ENCODE measurements around the gene MARCHF11. TPM values are rescaled to one million over a fixed set of nuclear protein-coding genes. Genes with fewer than 3 reads are reported as not detected.

The MARCHF11 gene, protein sequence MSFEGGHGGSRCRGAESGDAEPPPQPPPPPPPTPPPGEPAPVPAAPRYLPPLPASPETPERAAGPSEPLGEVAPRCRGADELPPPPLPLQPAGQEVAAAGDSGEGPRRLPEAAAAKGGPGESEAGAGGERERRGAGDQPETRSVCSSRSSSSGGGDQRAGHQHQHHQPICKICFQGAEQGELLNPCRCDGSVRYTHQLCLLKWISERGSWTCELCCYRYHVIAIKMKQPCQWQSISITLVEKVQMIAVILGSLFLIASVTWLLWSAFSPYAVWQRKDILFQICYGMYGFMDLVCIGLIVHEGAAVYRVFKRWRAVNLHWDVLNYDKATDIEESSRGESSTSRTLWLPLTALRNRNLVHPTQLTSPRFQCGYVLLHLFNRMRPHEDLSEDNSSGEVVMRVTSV
- total RNA-seq = 3.7 TPM

DNA sequence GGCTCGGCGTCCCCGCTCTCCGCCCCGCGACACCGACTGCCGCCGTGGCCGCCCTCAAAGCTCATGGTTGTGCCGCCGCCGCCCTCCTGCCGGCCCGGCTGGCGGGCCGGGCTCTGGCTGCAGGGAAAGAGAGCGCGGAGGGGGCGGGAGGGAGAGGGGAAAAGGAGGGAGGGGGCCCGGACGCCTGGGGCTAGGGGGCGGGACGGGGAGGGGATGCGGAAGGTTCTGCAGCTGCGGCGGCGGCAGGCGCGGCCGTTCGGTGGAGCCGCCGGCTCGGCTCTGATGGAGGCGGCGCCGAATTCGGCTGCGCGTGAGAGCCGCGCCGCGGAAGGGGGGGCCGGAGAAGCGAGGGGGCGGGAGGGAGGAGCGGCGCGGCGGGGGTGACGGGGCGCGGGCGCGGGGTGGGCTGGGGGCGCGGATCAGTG is at the start of gene MARCHF11:
TSS of gene MARCHF11 (minus strand) at position 281 of the 425 bp plus-strand sequence. CDS start at position 65, 216 bp downstream.
- FAIRE-seq (no peak), DNase-seq (ENCODE audit: low spot score in 2 of 2) (peak; percentile 34 to 42)

DNA sequence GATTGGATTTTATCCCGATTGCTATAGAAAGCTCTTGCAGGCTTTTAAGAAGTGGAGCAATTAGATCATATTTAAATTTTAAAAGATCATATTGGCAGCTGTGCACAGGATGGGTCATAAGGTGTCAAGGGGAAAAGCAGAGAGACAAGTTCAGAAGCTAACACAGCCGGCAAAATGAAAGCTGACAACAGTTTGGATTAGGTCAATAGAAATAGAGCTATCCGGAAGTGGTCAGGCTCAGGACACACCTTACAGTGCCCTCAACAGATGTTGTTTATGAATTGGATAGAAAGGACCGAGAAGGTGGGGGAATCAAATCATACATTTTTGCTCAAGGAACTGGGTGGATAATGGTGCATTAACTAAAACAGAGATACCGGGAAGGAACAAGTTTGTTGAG is 46.3 kb upstream of the MARCHF11 start:
- no peak for DNase-seq (ENCODE audit: low spot score in 2 of 2)
- FAIRE-seq = no peak

DNA sequence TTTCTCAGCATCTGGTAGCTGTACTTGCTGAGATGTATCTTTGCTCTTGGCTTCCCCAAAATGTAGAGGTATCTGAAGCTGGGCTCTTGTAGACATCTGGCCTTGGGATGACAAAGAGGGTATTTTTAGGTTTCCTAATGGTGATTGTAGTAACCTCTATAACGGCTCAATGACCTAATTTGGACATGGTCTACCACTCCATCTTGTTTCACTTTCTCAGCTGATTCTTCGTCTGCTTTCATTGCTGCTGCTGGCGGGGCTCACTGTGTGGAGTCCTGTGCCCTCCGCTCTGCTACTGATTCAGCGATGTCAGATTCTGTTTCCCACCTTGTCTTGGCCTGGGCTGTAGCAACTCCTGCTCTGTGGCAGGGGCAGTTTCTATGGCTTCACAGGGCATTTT is 12.7 kb upstream of the MARCHF11 start:
- no peak for DNase-seq (ENCODE audit: low spot score in 2 of 2)
- FAIRE-seq = no peak

DNA sequence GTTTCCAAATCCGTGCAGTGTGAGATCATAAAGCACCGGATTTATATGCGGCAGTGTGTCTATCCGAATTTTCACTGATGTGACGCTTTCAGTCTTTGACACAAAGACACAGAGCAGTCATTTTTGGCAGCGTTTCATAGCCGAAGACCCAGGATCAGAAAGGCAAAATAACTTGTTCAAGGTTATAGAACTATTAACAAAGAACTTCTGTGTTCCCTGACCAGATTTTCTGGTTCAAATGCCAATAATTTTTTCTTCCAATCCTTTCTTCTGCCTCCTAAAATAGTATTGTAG is 1.1 kb upstream of the MARCHF11 start:
- DNase-seq (ENCODE audit: low spot score in 2 of 2) (no peak), FAIRE-seq (no peak)

DNA sequence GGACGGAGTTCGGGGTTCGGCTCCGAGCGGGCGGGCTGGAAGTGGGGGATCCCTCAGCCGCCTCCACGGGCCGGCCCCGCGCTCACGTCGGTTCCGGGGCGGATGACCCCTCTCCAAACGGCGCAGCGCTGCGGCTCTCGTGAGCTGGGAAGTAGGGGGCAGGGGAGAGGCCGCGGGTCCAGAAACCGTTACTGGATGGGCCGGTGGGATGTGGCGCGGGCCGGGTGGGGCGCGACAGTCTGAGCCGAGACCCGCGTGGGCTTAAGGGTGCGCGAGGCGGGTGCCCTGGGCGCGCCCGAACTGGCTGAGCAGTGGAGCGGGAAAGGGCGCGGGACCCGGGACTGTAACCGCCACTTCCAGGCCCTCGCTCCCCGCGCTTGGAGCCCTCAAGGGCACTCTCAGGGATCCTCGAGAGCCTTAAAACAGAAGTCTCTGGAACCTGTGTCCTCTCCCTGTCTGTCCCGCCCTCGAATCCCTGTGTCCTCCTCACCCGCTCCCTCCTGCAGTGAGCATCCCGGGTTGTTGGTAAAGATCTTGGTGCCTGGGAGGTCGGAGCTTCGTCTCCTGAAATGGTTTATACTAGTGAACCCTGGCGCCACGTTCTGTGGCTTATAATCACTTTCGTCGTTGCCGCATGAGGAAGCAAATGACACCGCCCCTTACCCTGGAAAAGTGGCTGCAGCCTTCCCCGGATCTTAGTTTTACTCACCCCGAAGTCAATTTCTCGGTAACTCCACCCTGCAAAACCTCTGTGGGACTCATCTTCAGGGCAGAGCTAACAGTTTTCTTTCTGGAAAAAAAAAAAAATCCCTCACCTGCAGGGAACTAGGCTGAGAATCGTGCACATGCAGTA is 571 bp upstream of the MARCHF11 start:
- FAIRE-seq (no peak), DNase-seq (ENCODE audit: low spot score in 2 of 2) (no peak)

DNA sequence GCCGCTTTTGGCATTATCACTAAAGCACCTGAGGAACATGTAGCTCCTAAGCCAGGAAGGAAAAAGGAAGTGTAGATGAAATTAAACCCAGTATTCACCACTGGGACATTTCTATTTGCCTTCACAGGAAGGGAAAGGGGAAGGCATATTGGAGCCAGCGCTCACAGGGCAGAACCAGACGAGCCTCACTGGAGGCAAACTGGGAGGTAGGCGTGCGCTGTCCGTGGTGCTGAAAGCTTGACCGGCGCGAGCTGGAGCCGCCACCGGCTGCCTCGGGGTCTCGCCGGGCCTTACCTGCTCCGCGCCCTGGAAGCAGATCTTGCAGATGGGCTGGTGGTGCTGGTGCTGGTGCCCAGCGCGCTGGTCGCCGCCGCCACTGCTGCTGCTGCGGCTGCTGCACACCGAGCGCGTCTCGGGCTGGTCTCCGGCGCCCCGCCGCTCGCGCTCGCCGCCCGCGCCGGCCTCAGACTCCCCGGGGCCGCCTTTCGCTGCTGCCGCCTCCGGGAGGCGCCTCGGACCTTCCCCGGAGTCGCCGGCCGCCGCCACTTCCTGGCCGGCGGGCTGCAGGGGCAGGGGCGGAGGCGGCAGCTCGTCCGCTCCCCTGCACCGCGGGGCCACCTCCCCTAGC is 732 bp downstream of the MARCHF11 start:
- DNase-seq (ENCODE audit: low spot score in 2 of 2) (peak; percentile 36 to 57), FAIRE-seq (no peak)

DNA sequence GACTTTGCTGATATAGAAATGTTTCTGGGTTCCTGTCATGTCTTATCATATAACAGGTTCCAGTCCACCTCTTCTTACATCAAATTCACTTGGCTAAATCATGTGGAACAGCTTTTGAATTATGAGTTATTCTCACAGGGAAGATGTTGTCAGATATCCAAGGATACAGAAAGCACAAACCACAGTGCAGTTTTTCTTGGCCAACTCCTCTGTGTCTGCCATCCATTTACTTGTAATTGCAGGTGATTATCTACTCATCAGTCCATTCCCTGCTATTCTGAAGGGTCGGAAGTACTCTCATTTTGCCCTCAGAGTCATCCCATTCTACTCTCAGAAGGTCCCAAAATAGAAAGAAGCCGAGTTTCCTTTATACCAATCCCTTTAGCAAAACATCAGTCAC is 10.0 kb downstream of the MARCHF11 start:
- no peak for DNase-seq (ENCODE audit: low spot score in 2 of 2)
- no peak for FAIRE-seq

DNA sequence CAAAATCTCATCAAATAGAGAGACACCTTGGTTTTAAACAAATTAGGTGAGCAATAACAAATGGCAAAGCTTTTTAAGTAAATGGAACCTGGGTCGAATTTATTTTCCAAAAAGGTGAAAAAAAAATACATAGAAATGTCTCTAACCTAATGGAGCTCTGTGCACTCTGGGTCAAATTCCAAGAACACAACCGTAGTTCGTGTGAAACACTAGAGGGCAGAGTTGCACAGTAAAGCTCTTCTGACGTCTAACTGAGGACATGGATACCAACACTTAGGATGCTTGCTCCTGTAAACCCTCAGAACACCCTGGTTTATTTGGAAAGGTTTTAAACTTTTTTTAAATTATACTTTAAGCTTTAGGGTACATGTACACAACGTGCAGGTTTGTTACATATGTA is 18.9 kb downstream of the MARCHF11 start:
- DNase-seq (ENCODE audit: low spot score in 2 of 2) (no peak), FAIRE-seq (no peak)

DNA sequence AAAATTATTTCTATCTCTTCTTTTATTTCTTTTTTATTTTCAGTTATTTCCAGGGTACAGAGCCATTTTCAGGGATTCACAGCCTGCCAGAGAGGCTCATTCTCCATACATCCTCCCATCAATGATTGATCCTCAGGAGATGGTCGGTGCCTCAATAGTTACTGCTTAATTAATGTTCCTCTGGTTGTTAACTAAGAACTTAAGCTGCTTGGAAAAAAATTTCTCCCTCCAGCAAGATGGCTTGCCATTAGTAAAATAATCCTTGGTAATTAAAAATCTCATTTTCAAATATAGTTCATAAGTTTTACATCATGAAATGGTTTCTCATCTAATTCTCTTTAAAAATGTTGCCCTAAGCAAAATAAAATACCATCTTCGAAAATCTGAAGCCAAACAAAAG is 20.0 kb downstream of the MARCHF11 start:
- no peak for DNase-seq (ENCODE audit: low spot score in 2 of 2)
- no peak for FAIRE-seq

DNA sequence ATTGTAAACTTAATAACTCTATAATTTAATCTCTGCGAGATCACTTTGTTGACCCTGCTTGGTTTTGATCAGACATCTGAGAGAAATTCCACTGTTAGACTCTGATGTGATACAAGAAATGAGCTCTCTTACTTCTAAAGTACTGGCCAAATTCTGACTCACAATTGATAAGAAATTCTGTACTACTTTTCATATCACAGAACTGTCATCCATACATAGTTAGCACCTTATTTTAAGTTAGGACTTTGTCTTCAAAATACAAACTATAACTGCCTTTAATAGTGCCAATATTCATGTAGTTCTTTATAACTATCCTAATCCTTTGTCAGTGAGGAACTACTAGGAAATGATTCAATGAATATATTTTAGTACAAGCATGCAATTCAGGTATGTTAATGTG is 23.4 kb downstream of the MARCHF11 start:
- no peak for DNase-seq (ENCODE audit: low spot score in 2 of 2)
- no peak for FAIRE-seq

DNA sequence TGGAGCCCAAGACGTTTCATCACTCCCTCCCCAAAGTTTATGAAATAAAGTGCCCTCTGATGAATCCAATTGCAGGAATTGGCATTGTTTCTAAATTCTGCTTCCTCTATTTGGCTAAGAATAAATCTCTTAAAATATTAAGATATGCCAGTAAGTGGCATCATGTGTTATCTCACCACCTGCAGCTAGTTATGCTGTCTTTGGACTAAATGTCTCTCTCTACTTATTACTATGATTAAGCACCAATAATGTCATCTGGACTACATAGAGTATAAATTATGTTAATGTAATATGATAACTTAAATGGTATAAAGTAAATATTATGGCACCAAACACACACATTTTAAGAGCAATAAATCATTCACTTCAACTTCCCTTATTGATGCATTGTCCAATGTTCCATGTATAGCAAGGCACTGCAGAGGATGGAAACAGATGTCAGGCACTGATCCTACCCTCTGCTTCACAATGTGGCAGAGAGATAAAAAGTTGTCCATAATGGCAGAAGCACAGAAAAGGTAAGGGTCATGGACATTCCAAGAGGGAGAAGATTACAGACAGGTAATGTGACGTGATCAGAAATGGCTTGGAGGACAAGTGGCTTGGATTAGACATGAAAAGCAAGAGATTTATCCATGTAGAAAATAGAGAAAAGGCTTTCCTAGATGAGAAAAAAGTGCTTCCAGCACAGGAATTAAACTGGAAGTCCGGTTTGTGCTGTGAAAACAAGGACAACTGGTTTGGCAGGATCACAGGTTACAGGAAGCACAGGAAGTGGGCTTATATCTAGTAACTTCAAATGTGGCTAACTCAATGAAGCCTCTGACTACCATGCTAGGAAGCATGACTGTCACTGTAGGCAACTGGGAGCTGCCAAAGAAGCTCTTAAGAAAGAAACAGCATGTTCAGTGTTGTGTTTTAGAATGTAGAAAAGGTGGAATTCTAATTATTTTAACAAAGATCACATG is 26.7 kb downstream of the MARCHF11 start:
- FAIRE-seq = no peak
- DNase-seq (ENCODE audit: low spot score in 2 of 2) = no peak

DNA sequence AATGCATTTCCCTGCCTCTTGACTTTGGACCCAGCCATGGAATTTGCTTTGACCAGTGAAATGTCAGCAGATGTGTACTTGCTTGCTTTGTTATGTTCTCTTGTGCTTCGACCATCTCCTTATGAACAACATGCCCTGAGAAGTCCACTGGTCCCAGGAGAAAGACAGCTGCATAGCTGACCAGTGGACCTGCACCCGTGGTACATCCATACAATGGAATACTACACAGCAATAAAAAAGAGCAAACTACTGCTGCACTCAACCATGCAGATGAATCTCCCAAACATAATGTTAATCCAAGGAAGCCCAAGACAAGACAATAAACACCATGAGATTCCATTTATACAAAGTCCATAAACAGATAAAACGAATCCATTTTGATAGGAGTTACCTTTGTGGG is 30.0 kb downstream of the MARCHF11 start:
- DNase-seq (ENCODE audit: low spot score in 2 of 2) = no peak
- no peak for FAIRE-seq

DNA sequence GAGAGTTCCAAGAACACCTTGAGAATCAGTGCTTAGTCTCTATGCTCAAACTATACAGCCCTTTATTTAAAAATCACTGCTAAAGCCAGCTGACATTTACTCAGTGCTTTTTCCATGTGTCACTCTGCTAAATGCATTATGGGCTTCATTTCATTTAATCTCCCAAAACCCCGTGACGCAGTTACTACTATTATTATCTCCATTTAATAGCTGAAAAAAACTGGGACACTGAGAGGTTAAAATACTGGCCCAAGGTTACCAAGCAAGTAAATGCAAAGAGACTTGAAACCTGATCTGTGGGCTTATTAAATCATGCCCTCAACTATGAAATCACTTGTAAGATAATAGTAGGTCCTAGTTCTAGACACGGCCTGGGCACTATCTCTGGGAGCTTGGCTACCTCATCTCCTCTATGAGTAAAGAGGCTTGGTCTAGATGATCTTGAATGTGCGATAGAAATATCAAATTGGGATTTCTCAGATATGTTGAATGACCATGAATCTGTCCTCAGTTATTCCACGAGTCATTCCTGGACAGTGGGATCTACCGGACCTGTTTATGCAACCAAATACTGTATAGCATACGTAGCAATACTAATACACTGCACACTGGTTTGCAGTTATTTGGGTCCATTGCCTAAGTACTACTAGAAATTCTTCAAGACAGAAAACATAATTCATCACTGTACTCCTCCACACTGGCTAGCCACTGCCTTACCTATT is 32.3 kb downstream of the MARCHF11 start:
- FAIRE-seq (no peak), DNase-seq (ENCODE audit: low spot score in 2 of 2) (no peak)

DNA sequence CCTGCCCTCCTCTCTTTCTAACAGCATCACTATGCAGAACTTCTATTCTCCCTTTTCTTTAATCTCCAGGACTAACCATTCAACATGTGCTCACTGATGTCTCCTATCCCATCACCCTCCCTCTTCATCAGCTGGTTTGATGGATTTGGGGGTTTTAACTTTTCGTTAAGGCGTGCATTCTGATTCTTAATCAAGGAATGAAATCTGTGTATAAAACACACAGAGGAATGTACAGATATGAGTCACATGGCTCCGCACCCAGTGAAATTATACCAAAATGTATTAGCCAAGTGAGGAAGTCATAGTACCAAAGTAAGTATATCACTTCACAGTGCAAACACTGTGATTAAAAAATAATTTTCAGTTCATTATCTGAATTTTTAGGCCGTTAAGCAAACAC is 35.2 kb downstream of the MARCHF11 start:
- FAIRE-seq = no peak
- no peak for DNase-seq (ENCODE audit: low spot score in 2 of 2)

DNA sequence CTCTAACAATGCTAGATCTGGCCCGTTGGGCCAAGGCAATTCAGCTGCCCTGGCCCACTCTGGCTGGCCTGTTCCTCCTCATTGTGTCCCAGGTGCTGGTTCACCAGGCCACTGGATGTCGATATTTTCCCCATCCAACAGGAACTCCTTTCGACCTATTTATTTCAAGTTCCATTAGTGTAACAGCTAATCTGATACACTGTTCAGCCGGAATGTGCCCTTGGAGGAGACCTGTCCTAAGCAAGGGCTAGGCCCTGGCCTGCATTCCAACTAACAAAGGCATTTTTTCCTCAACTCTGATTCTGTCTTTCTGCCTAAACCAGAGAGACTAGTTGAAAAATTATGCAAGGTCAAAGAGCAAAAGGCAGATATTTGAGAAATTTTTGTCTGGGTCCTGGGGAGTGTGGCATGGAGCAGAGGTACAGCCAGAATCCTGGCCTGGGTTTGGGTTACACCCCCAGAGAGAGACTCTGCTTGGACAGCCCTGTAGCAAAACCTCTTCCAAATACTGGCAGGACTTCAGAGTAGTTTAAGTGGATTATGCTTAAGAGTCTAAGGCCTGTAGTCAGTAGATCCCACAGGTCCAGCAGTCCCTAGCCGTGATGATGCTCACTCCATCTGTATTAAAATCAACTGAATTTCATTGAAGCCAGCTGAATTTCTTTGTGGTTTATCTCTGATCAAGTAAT is 36.1 kb downstream of the MARCHF11 start:
- FAIRE-seq (no peak), DNase-seq (ENCODE audit: low spot score in 2 of 2) (no peak)

DNA sequence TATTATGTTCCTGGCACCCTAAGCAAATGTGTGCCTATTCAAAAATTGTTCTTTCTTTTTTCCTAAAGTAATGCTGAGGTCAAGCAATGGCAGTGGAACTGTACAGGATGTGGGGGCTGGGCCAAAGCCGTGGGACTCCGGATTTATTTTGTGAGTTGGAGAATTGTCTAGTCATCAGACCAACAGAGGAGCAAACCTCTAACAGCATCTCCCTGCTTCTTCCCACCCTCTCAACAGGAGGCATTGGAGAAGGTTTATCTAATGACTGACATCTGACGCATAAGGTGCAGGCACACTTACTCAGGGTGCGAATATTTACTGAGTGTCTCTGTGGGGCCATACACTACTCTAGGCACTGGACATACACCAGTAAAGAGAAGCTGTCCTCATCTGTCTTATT is 38.6 kb downstream of the MARCHF11 start:
- no peak for DNase-seq (ENCODE audit: low spot score in 2 of 2)
- FAIRE-seq = no peak

DNA sequence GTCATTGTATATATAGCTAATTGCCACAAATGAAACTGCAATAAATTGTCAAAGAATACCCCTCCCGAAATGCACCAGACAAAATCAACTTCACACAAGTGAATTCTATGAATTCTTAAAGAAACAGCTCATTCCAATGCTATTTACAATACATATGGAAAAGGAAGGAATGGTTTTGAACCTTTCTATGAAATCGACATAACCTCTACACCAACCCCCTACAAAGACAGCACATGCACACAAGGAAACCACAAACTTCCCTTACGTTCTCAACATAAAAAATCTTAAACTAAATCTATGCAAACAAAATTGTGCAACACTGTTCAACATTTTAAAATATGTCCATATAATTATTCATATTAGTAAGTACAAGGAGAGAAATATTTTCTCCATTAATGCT is 39.2 kb downstream of the MARCHF11 start:
- DNase-seq (ENCODE audit: low spot score in 2 of 2) (no peak), FAIRE-seq (peak; percentile 8)

DNA sequence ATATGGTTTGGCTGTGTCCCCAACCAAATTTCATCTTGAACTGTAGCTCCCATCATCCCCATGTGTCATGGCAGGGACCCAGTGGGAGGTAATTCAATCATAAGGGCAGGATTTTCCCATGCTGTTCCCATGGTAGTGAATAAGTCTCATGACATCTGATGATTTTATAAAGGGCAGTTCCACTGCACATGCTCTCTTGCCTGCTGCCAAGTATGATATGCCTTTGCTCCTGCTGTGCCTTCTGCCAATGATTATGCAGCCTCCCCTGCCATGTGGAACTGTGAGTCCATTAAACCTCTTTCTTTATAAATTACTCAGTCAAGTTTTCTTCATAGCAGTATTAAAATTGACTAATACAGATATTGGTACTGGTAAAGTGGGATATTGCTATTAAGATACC is 42.4 kb downstream of the MARCHF11 start:
- no peak for DNase-seq (ENCODE audit: low spot score in 2 of 2)
- FAIRE-seq = no peak

DNA sequence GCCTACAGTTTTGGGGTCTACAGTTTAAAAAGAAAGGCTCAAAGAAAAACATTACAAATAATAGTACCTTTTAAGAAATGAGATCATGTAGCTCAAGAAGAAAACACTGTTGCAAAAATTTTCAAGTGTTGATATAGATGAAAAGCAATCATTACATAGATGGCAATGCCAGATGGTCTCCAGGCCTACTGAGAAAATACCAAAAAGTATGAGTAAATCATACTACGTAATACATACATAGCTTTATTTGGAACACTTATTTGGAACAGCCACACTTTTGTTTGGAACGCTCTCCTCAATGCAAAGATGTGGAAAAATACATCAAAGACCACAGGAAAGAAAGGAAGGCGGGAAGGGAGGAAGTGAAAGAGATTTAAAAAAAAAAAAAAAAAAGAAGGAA is 44.1 kb downstream of the MARCHF11 start:
- DNase-seq (ENCODE audit: low spot score in 2 of 2) (no peak), FAIRE-seq (no peak)
